GM12873 (cell line): ENCODE data around the gene INSR.
A peak's percentile ranks its signal among the peaks of the same experiment; 100 is the strongest.

Experiments used
- CTCF ChIP-seq: IDR thresholded peaks from 2 replicates; pipeline ENCODE4 v1.5.1; 2012; ENCODE audit warnings: low read depth, mild to moderate bottlenecking, moderate library complexity, low read length, control low read depth; ENCODE audit not compliant: insufficient read depth; ENCODE audit errors: missing control alignments

INSR gene

DNA sequence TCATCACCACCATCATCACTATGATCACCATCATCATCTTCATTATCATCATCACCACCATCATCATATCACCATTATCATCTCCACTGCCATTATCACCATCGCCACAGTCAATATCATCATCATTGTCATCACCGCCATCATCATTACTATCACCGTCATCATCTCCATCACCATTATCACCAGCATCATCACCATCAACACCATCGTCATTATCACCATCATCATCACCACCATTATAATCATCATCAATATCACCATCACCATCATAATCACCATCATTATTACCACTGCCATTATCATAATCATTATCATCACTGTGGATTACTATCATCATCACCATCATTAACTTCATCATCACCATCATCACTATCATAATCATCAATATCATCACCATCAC, 37.2 kb upstream of the INSR start:
- no peak for TF ChIP-seq CTCF

DNA sequence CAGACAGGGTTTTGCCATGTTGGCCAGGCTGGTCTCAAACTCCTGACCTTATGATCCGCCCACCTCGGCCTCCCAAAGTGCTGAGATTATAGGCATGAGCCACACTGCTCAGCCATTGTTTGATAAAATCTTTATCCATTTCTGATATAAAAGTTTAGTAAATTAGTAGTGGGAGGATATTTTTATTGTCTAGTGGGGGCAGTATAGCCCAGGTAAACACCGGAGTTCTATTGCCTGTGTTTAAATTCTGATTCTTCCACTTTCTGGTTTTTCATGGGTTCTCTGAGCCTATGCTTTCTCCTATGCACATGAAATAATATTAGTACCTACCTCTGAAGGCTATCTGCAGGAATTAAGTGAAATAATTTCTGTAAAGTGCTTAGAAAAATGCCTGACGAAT, 34.4 kb upstream of the INSR start:
- no peak for TF ChIP-seq CTCF

GRCh38 chr19:7327802-7328201, 33.6 kb upstream of the INSR start:
- no peak for TF ChIP-seq CTCF

DNA sequence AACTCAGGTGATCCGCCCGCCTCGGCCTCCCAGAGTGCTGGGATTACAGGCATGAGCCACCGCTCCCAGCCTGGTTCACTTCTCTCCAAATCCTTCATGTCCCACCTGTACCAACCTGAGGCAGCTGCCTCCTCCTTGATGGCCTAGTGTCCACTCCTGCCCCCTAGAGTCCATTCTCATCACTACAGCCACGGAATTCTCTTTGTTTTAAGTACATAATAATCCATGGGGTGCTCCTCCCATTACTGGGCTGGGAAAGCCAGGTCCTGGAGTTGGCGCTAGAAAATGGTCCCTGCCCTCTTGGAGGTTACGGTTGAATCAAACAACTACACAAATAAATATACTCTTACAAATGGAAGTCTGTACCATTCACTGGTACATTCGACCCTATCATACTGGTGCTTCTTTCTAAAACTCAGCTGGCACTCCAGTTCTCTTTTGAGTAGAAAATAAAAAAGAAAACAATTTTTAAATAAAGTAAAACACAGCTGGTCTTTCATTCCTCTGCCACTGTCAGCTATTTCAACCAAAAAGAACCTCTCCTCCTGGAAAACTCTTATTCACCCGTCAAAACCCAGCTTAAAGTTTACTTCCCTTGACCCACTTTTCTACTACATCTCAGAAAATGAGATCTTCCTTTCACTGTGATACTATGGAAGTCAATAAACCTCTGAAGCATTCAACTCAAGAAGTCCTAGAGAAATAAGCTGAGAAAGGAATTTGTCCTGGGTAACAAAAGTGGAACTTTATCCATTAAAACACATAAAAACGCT, 32.1 kb upstream of the INSR start:
- TF ChIP-seq CTCF, result peak; percentile 72

- no peak for TF ChIP-seq CTCF
Measured at GRCh38 chr19:7318176-7318575, 24.0 kb upstream of the INSR start.

DNA sequence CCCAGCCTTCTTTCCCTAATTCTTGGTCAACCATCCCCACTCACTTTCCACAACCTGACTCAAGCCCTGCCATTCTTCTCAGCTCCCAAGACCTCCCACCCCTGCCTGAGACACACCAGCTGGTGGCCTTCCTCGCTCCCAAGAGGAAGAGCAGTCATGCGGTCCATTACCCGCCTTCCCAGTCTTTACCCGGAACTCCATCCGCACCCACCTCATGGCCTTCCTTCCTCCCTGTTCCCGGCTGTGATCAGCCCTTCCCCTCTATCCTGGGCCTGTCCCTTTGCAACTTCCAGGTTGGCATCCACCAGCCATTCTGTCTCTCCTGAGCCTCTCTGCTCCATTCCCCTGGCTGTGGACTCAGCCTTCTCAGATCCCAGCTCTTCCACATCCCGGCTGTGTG, 18.6 kb upstream of the INSR start:
- TF ChIP-seq CTCF, result no peak

DNA sequence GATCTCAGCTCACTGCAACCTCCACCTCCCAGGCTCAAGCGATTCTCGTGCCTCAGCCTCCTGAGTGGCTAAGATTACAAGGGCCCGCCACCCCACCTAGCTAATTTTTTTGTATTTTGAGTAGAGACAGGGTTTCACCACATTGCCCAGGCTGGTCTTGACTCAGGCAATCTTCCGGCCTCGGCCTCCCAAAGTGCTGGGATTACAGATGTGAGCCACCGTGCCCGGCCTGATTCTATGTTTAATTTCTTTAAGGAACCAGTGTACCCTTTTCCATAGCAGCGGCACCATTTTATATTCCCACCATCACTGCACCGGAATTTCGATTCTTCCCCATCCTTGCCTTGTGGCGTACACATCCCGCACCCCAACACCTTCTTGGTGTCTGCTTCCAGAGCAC, 17.7 kb upstream of the INSR start:
- no peak for TF ChIP-seq CTCF
